Measurements from ENCODE around the gene FZR1. TPM values are rescaled to one million over a fixed set of nuclear protein-coding genes. Genes with fewer than 3 reads are reported as not detected.
A peak's percentile ranks its signal among the peaks of the same experiment; 100 is the strongest.
"Not testable (repeated sequence)": the region's sequence is repeated elsewhere in the genome, so short reads cannot be mapped to it uniquely, and the experiment has no call there.

FZR1 gene
- total RNA-seq, 1 donor from 2014 or later = 22.7 TPM

DNA sequence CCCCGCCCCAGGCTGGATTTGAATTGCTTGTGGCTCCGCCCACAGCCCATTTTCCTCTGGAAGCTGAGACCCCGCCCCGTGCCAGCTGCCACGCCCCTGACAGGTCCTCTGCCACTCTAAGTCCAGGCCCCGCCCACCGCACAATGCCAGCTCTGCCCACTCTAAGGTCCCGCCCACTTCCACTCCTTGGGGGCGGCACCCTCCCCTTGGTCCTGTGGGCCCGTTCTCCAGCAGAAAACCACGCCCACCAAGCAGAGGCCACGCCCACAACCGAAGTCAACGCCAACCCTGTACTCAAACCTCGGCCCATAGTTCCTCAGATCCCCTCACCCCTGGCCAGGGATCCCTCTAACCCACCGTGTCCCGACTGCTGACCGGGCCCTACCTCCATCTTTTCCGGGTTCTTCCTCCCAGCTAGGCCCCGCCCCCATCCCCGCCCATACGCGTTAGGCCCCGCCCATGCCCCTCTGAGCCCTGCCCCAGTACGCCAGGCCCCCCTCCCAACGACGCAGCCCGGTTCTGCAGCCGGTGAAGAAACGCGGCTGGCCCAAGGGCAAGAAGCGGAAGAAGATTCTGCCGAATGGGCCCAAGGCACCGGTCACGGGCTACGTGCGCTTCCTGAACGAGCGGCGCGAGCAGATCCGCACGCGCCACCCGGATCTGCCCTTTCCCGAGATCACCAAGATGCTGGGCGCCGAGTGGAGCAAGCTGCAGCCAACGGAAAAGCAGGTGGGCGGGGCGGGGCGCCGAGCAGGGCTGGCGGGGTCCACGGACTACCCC lies 67.9 kb downstream of the FZR1 start:
- DNase-seq = peak; percentile 59

- DNase-seq = no peak
Observed at GRCh38 chr19:3575260-3575741, 69.2 kb downstream of the FZR1 start.

DNA sequence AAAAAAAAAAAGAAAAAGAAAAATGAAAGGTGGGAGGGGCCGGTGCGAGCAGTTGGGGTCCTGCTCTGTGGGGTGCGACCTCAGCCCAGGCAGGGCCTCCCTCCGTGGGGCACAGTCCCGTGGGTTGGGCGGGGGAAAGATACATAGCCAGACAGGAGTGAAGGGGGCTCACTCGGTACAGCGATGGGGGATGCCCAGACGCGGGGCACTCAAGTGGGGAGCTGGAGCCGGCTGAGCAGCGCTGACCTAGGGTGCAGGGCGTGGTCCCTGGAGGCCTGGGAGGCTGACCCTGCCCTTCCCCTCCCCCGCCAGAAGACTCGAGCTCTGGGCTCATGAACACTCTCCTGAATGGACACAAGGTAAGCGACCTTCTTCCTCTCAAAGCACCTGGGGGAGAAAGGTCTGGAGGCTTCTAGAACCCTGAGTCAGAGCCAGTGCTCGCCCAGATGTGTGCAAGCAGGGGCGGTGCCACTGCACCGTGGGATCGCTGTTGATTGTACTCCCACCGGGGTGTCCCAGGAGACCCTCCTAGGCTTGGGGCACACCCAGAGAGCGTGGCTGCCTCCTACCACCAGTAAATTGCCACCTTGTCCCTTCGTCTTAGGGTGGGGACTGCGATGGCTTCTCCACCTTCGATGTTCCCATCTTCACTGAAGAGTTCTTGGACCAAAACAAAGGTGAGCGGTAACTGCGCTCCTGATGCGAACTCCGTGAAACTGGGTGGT lies 70.0 kb downstream of the FZR1 start:
- no peak for DNase-seq

- peak; percentile 28 for DNase-seq
Observed at GRCh38 chr19:3576696-3577443, 70.8 kb downstream of the FZR1 start.

DNA sequence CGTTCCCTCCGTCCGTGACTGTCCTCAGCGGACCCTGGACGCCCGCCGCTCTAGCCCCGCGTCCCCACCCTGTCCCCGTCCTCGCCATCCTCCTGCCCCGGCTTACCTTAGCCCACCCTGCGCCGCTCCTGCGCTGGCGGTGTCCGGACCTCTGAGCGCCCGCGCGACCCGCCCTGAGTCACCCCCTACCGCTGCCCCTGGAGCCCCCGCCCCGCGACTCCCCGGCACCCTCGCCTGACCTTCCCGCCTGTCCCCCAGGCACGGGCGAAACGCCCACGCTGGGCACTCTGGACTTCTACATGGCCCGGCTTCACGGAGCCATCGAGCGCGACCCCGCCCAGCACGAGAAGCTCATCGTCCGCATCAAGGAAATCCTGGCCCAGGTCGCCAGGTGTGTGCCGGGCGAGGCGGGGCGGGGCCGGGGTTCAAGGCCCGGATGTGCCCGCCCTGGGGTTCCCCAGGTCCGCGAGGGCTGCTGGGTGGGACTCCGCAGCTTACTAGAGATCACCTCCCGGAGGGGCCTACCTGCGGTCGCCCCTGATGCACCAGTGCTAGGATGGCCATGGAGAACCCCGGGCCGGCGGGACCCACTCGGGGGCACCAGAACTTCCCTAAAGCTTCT lies 71.7 kb downstream of the FZR1 start:
- no peak for DNase-seq

DNA sequence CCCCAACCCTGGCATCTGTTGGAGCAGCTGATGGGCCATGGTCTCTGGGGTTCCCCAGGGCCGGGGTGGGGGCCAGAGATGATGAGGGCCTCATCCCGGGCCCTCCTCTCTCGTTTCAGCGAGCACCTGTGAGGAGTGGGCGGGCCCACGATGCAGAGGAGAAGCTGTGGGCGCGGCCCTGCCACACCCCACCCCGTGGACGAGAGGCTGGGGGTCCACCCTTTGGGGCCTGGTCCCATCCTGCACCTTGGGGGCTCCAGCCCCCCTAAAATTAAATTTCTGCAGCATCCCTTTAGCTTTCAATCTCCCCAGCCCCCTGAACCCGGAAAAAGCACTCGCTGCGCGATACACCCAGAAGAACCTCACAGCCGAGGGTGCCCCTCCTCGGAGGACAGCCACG lies 72.3 kb downstream of the FZR1 start:
- no peak for DNase-seq

DNA sequence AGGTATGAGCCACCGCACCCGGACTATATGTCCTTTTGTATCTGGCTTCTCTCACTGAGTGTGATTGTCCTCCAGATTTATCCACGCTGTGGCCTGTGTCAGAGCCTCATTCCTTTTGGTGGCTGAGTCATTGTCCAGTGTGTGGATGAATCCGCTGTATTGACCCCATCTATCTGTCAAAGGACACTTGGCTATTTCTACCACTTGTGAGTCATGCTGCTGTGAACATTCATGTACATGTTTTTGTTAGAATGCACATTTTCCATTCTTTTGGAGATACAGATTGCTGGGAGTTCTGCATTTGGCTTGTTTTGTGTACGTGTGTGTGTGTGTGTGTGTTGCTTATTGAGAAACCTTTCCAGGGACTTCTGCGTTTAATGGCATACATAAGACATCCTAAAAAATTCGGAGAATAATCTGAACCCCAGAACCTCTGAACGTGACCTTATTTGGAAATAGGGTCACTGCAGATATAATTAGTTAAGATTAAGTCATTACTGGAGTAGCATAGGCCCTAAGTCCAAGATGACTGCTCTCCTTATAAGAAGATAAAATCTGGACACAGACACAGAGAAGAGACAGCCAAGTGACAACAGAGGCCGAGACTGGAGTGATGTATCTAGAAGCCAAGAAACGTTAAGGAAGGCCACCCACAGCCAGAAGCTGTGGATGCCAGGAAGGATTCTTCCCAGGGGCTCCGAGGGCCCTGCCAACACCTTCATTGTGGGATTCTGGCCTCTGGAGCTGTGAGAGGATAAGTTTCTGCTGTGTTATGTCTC lies 74.2 kb downstream of the FZR1 start:
- peak; percentile 23 for DNase-seq

- DNase-seq = not testable (repeated sequence)
Observed at GRCh38 chr19:3581792-3582191, 75.7 kb downstream of the FZR1 start.

GRCh38 chr19:3584036-3584802 lies 78.1 kb downstream of the FZR1 start:
- DNase-seq = not testable (repeated sequence)

DNA sequence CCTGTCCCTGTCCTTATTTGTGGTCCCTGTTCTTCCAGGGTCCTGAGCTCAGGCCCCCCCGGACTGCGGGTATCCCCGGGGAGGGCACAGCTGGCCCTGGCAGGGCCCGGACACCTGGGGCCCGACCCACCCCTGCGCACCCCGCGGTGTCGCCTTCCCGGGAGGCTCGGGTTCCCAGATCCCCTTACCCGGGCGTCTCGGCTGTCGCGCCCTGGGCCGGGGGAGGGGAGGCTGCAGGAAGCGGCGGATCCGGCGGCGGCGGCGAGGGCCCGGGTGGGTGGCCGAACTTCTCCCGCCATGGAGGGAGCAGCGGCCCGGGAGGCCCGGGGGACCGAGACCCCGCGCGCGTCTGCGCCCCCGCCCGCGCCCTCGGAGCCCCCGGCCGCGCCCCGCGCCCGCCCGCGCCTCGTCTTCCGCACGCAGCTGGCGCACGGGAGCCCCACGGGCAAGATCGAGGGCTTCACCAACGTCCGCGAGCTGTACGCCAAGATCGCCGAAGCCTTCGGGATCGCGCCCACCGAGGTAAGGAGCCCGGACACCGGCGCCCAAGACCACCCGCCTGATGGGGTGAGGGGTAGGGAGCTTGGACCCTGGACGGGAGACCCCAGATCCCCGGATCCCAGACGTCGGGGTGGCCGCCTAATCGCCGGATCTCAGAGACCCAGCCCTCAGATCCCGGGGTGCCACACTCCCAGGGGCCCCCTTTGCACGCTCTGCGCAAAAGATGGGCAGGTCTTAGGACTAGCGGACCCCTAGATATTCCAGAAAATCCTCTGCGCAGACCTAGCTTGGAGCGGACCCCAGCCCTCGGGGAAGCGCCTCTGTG lies 79.4 kb downstream of the FZR1 start, which contains the start of gene GIPC3:
Gene GIPC3, plus strand, starts transcription at position 178 of the 826 bp plus-strand sequence. Its CDS starts 120 bp downstream, at position 298.
- no peak for DNase-seq

DNA sequence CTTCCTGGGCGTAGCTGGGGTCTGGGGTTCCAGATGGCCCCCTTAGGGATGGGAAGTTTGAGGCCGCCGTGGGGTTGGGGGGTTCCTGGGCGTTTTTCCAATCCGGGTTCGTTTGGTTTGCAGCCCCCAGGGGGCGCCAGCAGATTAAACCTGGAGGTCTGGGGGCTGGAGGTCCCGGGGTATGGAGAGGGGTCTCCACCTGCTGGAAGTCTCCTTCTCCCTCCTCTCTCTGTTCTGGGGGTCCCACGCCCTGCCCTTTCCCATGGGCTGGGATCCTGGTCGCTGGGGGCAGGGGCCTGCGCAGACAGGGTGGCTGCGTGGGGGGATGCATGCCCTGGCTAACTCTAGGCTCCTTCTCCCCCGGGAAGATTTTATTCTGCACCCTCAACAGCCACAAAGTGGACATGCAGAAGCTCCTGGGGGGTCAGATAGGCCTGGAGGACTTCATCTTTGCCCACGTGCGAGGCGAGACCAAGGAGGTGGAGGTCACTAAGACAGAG lies 80.1 kb downstream of the FZR1 start:
- no peak for DNase-seq

- no peak for DNase-seq
Observed at GRCh38 chr19:3586707-3587346, 80.7 kb downstream of the FZR1 start.

Small RNA genes lying within 50 kb of the gene (small RNA-seq; reads per million reads assigned to genes)
- not detected for gene AC005786.1 (ENCODE audit: low replicate concordance)
- not detected for gene RF00212 (ENCODE audit: low replicate concordance)

Other genes with a start within 250 kb of the FZR1 start
- 27.6 TPM for gene NFIC, start 139.7 kb upstream of the FZR1 start, total RNA-seq
- not detected for gene SMIM24, start 25.8 kb upstream of the FZR1 start, total RNA-seq
- gene SMIM44, start 22.9 kb upstream of the FZR1 start, total RNA-seq = not detected
- gene DOHH, start 5.6 kb upstream of the FZR1 start, total RNA-seq = 6.7 TPM
- gene TEKTIP1, start 32.9 kb downstream of the FZR1 start, total RNA-seq = not detected
- gene MFSD12, start 51.3 kb downstream of the FZR1 start, total RNA-seq = 23.6 TPM
- 44.1 TPM for gene HMG20B, start 66.6 kb downstream of the FZR1 start, total RNA-seq
- 0.20 TPM for gene GIPC3, start 79.2 kb downstream of the FZR1 start, total RNA-seq
- 1.2 TPM for gene TBXA2R, start 100.6 kb downstream of the FZR1 start, total RNA-seq
- 12.8 TPM for gene CACTIN, start 120.5 kb downstream of the FZR1 start, total RNA-seq
- gene PIP5K1C, start 194.2 kb downstream of the FZR1 start, total RNA-seq = 8.9 TPM
- 1.2 TPM for gene TJP3, start 202.1 kb downstream of the FZR1 start, total RNA-seq

Data from skin of body (tissue), 3 donors.